Daoy (cell line): ENCODE measurements around the gene CDC45. TPM values are rescaled to one million over a fixed set of nuclear protein-coding genes. Genes with fewer than 3 reads are reported as not detected.
A peak's percentile ranks its signal among the peaks of the same experiment; 100 is the strongest.

Experiments used
- DNase-seq: peaks from one replicate; pipeline ENCODE4 v3.0.0-alpha.2; 2015; ENCODE audit warnings: low read depth
- total RNA-seq: library from RNA; depleted of rRNA; stranded (reverse); fragments of >200 nt; shearing (Covaris generic); gene quantifications from 2 replicates; pipeline ENCODE4 v1.2.3, GENCODE V29; 2014; rRNA removed

The CDC45 gene
- total RNA-seq, 1 experiment from 2014 or later = 51.4 TPM

DNA sequence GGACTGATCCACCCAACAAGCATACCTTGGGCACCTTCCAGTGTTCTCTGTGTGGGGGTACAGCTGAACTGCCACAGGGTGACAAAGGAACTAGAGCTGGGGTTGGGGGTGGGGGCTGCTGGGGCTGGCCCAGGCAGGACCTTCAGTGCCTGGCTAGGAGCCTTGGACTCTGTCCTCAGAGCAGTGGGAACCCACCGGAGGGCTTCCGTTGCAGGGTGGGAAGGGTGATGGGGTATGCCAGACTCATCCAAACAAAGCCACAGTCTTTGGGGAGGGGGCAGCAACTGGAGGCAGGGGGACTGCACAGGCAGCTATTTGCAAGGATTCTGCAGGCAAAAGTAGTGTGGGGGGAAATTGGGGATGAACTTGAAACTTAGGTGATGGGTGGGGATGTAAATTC lies 80.2 kb downstream of the CDC45 start:
- DNase-seq = no peak

DNA sequence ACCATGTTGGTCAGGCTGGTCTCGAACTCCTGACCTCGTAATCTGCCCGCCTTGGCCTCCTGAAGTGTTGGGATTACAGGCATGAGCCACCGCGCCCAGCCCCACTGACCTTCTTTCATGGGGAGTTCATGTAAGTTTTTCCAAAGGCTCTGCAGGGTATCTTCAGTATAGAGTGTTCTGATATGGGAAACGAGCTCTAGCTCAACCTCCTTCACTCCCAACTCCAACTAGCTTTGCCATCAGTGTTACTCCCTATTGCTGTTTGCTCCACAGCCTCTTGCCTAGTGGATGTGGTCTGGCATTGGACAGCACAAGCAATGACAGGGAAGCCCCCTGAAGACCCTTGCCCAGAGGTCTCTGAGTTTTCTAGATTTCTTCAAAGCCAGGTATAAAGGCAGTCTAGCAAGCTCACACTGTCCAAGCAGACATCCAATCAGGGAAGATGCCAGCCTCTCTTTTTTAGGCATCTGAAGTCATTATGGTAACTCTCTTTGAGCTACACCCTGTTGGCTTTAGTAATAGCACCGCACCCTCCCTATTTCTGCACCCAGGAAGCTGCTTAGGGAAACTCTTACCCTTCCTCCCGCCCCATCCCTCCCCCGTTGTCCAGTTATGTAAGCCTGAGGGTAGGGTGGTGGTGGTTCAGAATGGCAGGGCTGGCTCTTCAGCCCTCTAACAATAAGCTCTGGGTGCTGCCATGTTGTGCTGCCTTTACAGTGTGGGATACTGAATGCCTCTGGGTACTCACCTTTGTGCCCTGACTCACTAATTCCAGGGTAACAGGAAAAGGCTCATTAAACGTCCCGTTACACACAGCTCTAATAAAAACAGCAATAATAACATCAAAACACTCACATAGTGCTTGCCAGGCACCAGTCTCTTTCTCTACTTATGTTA lies 85.9 kb downstream of the CDC45 start:
- DNase-seq = no peak

DNA sequence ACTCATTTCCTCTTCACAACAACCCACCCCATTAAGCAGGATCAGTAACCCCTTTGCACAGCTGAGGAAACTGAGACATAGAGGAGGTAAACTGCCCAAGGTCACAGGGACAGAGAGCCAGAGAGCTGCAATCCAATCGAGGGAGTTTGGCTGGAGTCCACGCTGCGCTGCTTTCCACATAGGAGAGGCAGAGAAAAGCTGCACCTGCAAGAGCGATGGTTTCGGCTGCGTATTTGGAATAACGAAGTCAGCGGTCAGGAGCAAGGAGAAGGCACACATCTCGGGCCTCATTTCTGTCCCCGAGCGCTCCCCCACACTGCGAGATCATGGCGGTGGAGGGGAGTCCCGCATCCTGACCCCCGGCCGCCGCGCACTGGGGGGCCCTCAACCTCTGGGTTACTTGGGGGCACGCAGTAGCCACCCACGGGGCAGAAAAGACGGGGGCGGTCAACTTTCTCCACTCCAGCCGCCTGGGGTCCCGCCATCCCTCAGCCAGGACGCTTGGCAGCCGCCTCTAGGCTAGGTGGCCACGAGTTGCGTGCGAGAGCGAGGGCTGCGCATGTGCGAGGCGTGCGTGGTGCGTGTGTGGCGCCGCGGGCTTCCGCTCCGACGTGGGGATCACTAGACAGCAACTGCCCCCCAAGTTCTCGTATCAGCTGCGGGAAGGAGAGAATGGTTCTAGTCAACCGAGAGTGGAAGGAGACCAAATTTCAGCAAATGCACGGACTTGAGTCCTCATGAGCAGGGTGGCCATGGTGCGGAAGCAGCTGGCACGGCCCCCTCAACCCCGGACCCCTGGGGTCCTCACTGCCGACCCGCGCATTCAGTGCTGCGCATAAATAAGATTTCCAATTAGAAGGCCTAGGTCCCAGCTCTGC lies 86.8 kb downstream of the CDC45 start:
- no peak for DNase-seq

DNA sequence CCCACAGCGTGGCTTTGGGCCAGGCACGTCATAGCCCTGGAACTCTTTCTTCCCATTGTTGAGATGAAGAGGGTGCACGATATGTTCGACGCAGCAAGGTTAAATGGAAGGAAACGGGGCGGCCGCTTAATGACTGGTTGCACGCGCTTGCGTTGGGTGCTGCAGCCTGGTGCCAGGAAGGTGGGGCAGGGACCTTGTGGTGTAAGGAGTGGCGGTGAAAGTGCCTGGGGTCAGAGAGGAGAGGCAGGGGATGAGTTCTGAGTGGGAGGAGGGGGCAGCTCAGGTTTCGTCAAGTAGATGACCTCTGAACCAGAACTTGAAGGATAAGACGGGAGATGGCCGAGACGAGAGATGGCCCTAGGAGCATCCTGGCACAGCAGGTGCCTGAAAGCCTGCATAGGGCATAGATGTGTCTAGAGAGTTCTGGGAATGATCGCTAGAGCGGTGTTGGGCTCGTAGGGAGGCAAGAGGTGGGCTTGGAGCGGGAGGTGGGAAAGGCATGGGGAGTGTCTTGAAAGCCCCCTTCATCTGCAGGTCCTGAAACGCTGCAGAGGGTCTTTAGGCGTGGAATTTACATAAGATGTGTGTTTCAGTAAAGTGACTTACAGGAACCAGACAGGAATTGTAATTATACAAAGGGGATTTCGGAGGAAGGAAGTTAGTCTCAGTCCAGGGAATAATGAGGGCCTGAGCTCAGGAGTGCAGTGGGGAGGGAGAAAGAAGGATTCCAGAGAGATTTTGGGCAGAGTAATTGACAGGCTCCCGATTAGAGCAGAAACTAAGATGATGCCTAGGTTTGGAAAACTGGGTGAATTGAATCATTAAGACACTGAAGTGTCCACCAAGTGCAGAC lies 87.7 kb downstream of the CDC45 start:
- no peak for DNase-seq

DNA sequence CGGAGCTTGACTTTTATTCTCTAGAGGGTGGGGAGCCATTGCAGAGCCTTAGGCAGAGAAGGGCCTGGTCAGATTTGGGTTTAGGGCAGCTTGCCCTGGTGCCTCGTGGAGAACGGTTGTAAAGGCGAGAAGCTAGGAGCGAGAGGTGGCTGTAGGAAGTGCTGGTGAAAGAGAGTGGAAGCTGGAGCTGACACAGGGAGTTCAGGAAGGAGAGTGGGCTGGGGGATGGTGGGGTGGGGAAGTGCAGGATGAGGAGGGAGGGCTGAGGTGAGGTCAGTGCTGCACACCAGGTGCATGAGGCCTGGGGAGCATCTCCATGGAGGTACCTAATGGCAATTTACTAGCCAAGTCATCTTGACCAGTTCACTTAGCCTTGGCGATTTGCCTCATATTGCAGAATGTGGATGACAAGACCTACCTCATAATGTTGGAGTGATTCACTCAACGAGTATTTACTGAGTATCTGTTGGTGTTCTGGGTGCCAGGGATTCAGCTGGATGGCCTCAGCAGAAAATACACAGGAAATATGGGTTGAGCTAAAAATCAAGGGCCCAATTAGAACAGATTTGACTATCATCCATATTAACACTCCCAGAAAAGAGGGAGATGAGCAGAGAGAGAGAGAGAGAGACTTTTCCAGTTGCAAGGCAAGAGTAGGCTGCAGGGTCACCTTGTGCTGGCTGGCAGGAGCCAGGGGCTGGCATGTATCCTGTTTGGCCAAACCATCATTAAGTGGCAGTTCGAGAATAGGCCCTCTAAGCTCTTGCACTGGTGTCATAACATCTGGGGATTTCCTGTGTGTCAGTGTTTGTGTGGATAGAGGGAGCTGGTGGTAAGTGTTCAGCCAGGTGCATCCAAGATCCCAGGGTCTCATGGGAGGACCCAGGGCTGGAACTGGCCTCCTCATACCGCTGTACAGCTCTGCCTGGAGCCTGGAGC lies 88.9 kb downstream of the CDC45 start:
- DNase-seq = peak; percentile 58

DNA sequence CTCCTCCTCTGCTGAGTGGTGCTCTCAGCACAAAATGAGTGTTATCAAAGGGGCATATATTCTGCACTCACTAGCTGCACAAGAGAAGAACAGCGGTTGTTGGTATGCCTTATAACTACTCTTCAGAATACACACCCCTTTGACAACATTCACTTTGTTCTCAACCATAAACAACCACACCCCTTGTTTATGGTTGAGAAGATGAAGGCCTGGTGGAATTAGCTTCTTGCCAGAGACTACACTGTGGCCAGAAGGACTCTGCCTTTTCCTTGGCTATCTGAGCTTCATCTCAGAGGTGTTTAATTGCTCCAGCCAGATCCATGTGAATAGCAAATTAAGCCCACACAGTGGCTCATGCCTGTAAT lies 89.5 kb downstream of the CDC45 start:
- no peak for DNase-seq

GRCh38 chr22:19569976-19570375 lies 90.3 kb downstream of the CDC45 start:
- DNase-seq = no peak

Other genes with a start within 250 kb of the CDC45 start
- gene CLTCL1, start 188.2 kb upstream of the CDC45 start, total RNA-seq = 1.7 and 3.2 TPM in 2 replicates
- gene HIRA, start 48.2 kb upstream of the CDC45 start, total RNA-seq = 14.7 and 16.6 TPM in 2 replicates
- gene MRPL40, start 47.4 kb upstream of the CDC45 start, total RNA-seq = 46.2 and 60.5 TPM in 2 replicates
- 22.3 and 28.8 TPM in 2 replicates for gene C22orf39, start 32.2 kb upstream of the CDC45 start, total RNA-seq
- 144 and 159 TPM in 2 replicates for gene UFD1, start 727 bp upstream of the CDC45 start, total RNA-seq
- 0.11 TPM in 1 of 2 replicates, not detected in the other for gene CLDN5, start 44.5 kb downstream of the CDC45 start, total RNA-seq
- 6.1 and 7.8 TPM in 2 replicates for gene SEPTIN5, start 234.6 kb downstream of the CDC45 start, total RNA-seq
- 6.2 and 7.9 TPM in 2 replicates for gene GP1BB, start 243.6 kb downstream of the CDC45 start, total RNA-seq